ENCODE results near the gene C2CD2. TPM values are rescaled to one million over a fixed set of nuclear protein-coding genes. Genes with fewer than 3 reads are reported as not detected.

C2CD2 gene
- total RNA-seq, 2 experiments from 2014 or later, result 8.2 to 8.8 TPM

GRCh38 chr21:41887667-41888066 lies 66.2 kb downstream of the C2CD2 start:
- Histone ChIP-seq H3K4me1 (ENCODE audit: insufficient read depth, low read length) (no peaks in the 10 kb centered on the region), H3K36me3 (ENCODE audit: insufficient read depth, low read length) (peaks cover 2% of the 10 kb centered on the region), H3K27me3 (ENCODE audit: control insufficient read depth in 1 of 2, insufficient read depth in 2 of 2, low read length in 2 of 2) (no peaks in the 10 kb centered on the region), H3K4me3 (ENCODE audit: low read length) (no peak overlapping the region), H3K27ac (ENCODE audit: low read depth in 1 of 2, low read length in 2 of 2) (no peak overlapping the region), H3K9me3 (ENCODE audit: control insufficient read depth in 1 of 2, insufficient read depth in 1 of 2, low read length in 2 of 2) (no peaks in the 10 kb centered on the region)
- Mint-ChIP-seq H3K4me3 (no peak overlapping the region), H3K27ac (no peak overlapping the region), H3K36me3 (ENCODE audit: low read depth) (no peaks in the 10 kb centered on the region), H3K4me1 (ENCODE audit: low read depth) (no peaks in the 10 kb centered on the region), H3K9me3 (no peaks in the 10 kb centered on the region), H3K27me3 (no peaks in the 10 kb centered on the region)
- TF ChIP-seq CTCF (IDR thresholded peaks at IDR 0.05), result no peak
- ChIA-PET POLR2A (no interaction called here), CTCF (no interaction called here)
- intact Hi-C loops (cut with DNase I, micrococcal nuclease), result loop anchor here in 1 of 2 experiments (10.0 kb wide), 1 partner anchor 117 kb away; no protein-coding TSS in a partner anchor
- DNase-seq (no peak), ATAC-seq (ENCODE audit: poor library complexity) (no peak)

- DNase-seq (no peak), ATAC-seq (ENCODE audit: poor library complexity) (no peak)
- Histone ChIP-seq H3K27ac (ENCODE audit: low read depth in 1 of 2, low read length in 2 of 2) (no peak overlapping the region), H3K27me3 (ENCODE audit: control insufficient read depth in 1 of 2, insufficient read depth in 2 of 2, low read length in 2 of 2) (no peaks in the 10 kb centered on the region), H3K4me3 (ENCODE audit: low read length) (no peak overlapping the region), H3K9me3 (ENCODE audit: control insufficient read depth in 1 of 2, insufficient read depth in 1 of 2, low read length in 2 of 2) (no peaks in the 10 kb centered on the region), H3K36me3 (ENCODE audit: insufficient read depth, low read length) (no peaks in the 10 kb centered on the region), H3K4me1 (ENCODE audit: insufficient read depth, low read length) (no peaks in the 10 kb centered on the region)
- H3K27me3 Mint-ChIP-seq, result no peaks in the 10 kb centered on the region
- intact Hi-C loops (cut with DNase I, micrococcal nuclease), result loop anchor here in 1 of 2 experiments (10.0 kb wide), 1 partner anchor 118 kb away; no protein-coding TSS in a partner anchor
- POLR2A ChIA-PET, result no interaction called here
- no peaks in the 10 kb centered on the region for H3K9me3 Mint-ChIP-seq
- H3K27ac Mint-ChIP-seq, result no peak overlapping the region
- H3K4me3 Mint-ChIP-seq, result no peak overlapping the region
- TF ChIP-seq CTCF (IDR thresholded peaks at IDR 0.05), result no peak
- CTCF ChIA-PET, result interaction anchor here (1.1 kb wide), 1 partner anchor 221 kb away, joined by 3 read pairs; no protein-coding TSS in a partner anchor
- no peaks in the 10 kb centered on the region for H3K36me3 Mint-ChIP-seq (ENCODE audit: low read depth)
- H3K4me1 Mint-ChIP-seq (ENCODE audit: low read depth), result no peaks in the 10 kb centered on the region
Measured at GRCh38 chr21:41886328-41886727, 67.5 kb downstream of the C2CD2 start.

- no peak for TF ChIP-seq CTCF (IDR thresholded peaks at IDR 0.05)
- Mint-ChIP-seq H3K9me3 (no peaks in the 10 kb centered on the region), H3K4me3 (no peak overlapping the region), H3K4me1 (ENCODE audit: low read depth) (peaks cover 6% of the 10 kb centered on the region), H3K36me3 (ENCODE audit: low read depth) (no peaks in the 10 kb centered on the region), H3K27ac (no peak overlapping the region), H3K27me3 (no peaks in the 10 kb centered on the region)
- Histone ChIP-seq H3K27ac (ENCODE audit: low read depth in 1 of 2, low read length in 2 of 2) (no peak overlapping the region), H3K27me3 (ENCODE audit: control insufficient read depth in 1 of 2, insufficient read depth in 2 of 2, low read length in 2 of 2) (no peaks in the 10 kb centered on the region), H3K4me1 (ENCODE audit: insufficient read depth, low read length) (no peaks in the 10 kb centered on the region), H3K9me3 (ENCODE audit: control insufficient read depth in 1 of 2, insufficient read depth in 1 of 2, low read length in 2 of 2) (no peaks in the 10 kb centered on the region), H3K4me3 (ENCODE audit: low read length) (no peak overlapping the region), H3K36me3 (ENCODE audit: insufficient read depth, low read length) (no peaks in the 10 kb centered on the region)
- ATAC-seq (ENCODE audit: poor library complexity) (no peak), DNase-seq (no peak)
- CTCF ChIA-PET, result interaction anchor here (1.1 kb wide), 1 partner anchor 222 kb away, joined by 3 read pairs; no protein-coding TSS in a partner anchor
- POLR2A ChIA-PET, result no interaction called here
- intact Hi-C loops (cut with DNase I, micrococcal nuclease), result loop anchor here in 1 of 2 experiments (10.0 kb wide), 1 partner anchor 119 kb away; no protein-coding TSS in a partner anchor
Measured at GRCh38 chr21:41885341-41886024, 68.3 kb downstream of the C2CD2 start.
